BLaER1 (cell line): ENCODE data around the gene PTPN22.
"Not testable (repeated sequence)": the region's sequence is repeated elsewhere in the genome, so short reads cannot be mapped to it uniquely, and the experiment has no call there.

Experiments
- H3K27ac ChIP-seq: shearing (Covaris generic); formaldehyde crosslinking; 2 replicates; pipeline ENCODE4 v1.8.1; 2022
- H3K27me3 ChIP-seq: shearing (Covaris generic); formaldehyde crosslinking; 2 replicates; pipeline ENCODE4 v1.8.1; 2022
- H3K36me3 ChIP-seq: shearing (Covaris generic); formaldehyde crosslinking; 2 replicates; pipeline ENCODE4 v1.8.1; 2022
- H3K4me1 ChIP-seq: shearing (Covaris generic); formaldehyde crosslinking; 2 replicates; pipeline ENCODE4 v1.8.1; 2022
- H3K4me2 ChIP-seq: shearing (Covaris generic); formaldehyde crosslinking; 2 replicates; pipeline ENCODE4 v1.8.1; 2022
- H3K4me3 ChIP-seq: shearing (Covaris generic); formaldehyde crosslinking; 2 replicates; pipeline ENCODE4 v1.8.1; 2022
- H3K9ac ChIP-seq: shearing (Covaris generic); formaldehyde crosslinking; 2 replicates; pipeline ENCODE4 v1.8.1; 2022
- H3K9me3 ChIP-seq: shearing (Covaris generic); formaldehyde crosslinking; 2 replicates; pipeline ENCODE4 v1.8.1; 2022
- H4K20me1 ChIP-seq: shearing (Covaris generic); formaldehyde crosslinking; 2 replicates; pipeline ENCODE4 v1.8.1; 2022
- Cebpa-rat ChIP-seq: shearing (Covaris generic); IDR thresholded peaks from 2 replicates; pipeline ENCODE4 v1.8.1; 2022

The PTPN22 gene

GRCh38 chr1:113854234-113854633, 17.3 kb downstream of the PTPN22 start:
- no peak overlapping the region for H3K4me3 ChIP-seq
- H3K27ac ChIP-seq = no peak overlapping the region
- H3K9ac ChIP-seq = no peak overlapping the region
- H3K4me2 ChIP-seq = no peak overlapping the region
- no peaks in the 10 kb centered on the region for H3K36me3 ChIP-seq
- peaks cover 15% of the 10 kb centered on the region for H3K4me1 ChIP-seq
- H3K9me3 ChIP-seq = no peaks in the 10 kb centered on the region
- H4K20me1 ChIP-seq = no peaks in the 10 kb centered on the region
- H3K27me3 ChIP-seq = no peaks in the 10 kb centered on the region
- TF ChIP-seq Cebpa-rat = no peak

- H3K4me3 ChIP-seq, H3K9me3 ChIP-seq: not testable (repeated sequence)
These were observed 18.8 kb downstream of the PTPN22 start for GRCh38 chr1:113852694-113853093.

GRCh38 chr1:113850127-113850796, 21.2 kb downstream of the PTPN22 start:
- peak overlapping the region; percentile 9; the same call in 1 of the 2 replicates for H3K27ac ChIP-seq
- peaks cover 9% of the 10 kb centered on the region for H3K4me1 ChIP-seq
- H3K9me3 ChIP-seq = peaks cover 13% of the 10 kb centered on the region; the same call in 1 of the 2 replicates
- no peaks in the 10 kb centered on the region for H3K27me3 ChIP-seq
- no peaks in the 10 kb centered on the region for H4K20me1 ChIP-seq
- H3K4me3 ChIP-seq = no peak overlapping the region
- no peak overlapping the region for H3K4me2 ChIP-seq
- no peak overlapping the region for H3K9ac ChIP-seq
- H3K36me3 ChIP-seq = no peaks in the 10 kb centered on the region
- no peak for TF ChIP-seq Cebpa-rat

More at GRCh38 chr1:113852694-113853093, 18.8 kb downstream of the PTPN22 start:
- H3K4me1 ChIP-seq, H3K27me3 ChIP-seq, H3K4me2 ChIP-seq, H3K27ac ChIP-seq, H3K9ac ChIP-seq, H4K20me1 ChIP-seq, H3K36me3 ChIP-seq: not testable (repeated sequence)

- TF ChIP-seq Cebpa-rat = no peak
- H4K20me1 ChIP-seq = no peaks in the 10 kb centered on the region
- no peak overlapping the region for H3K27ac ChIP-seq
- H3K4me2 ChIP-seq = no peak overlapping the region
- no peaks in the 10 kb centered on the region for H3K27me3 ChIP-seq
- peaks cover 13% of the 10 kb centered on the region; the same call in 1 of the 2 replicates for H3K9me3 ChIP-seq
- H3K36me3 ChIP-seq = no peaks in the 10 kb centered on the region
- peaks cover 9% of the 10 kb centered on the region for H3K4me1 ChIP-seq
- no peak overlapping the region for H3K4me3 ChIP-seq
- H3K9ac ChIP-seq = no peak overlapping the region
These were observed 22.4 kb downstream of the PTPN22 start for GRCh38 chr1:113849072-113849471.

GRCh38 chr1:113846391-113847035, 25.0 kb downstream of the PTPN22 start:
- peaks cover 9% of the 10 kb centered on the region for H3K4me1 ChIP-seq
- H4K20me1 ChIP-seq = no peaks in the 10 kb centered on the region
- H3K4me2 ChIP-seq = no peak overlapping the region
- no peak overlapping the region for H3K27ac ChIP-seq
- peaks cover 20% of the 10 kb centered on the region for H3K9me3 ChIP-seq
- no peak for TF ChIP-seq Cebpa-rat
- no peaks in the 10 kb centered on the region for H3K27me3 ChIP-seq
- 0 out of 2 replicates have a peak, but pooled peaks cover 6% of the 10 kb centered on the region for H3K36me3 ChIP-seq
- no peak overlapping the region for H3K4me3 ChIP-seq
- H3K9ac ChIP-seq = no peak overlapping the region

- 0 out of 2 replicates have a peak, but pooled peaks cover under 1% of the 10 kb centered on the region for H3K36me3 ChIP-seq
- H3K4me1 ChIP-seq = no peaks in the 10 kb centered on the region
- no peak overlapping the region for H3K4me3 ChIP-seq
- no peaks in the 10 kb centered on the region for H3K27me3 ChIP-seq
- TF ChIP-seq Cebpa-rat = no peak
- H3K9me3 ChIP-seq = 0 out of 2 replicates have a peak, but pooled peaks cover 1% of the 10 kb centered on the region
- H4K20me1 ChIP-seq = no peaks in the 10 kb centered on the region
- no peak overlapping the region for H3K9ac ChIP-seq
- no peak overlapping the region for H3K4me2 ChIP-seq
- H3K27ac ChIP-seq = no peak overlapping the region
These were observed 35.0 kb downstream of the PTPN22 start for GRCh38 chr1:113836534-113836933.

- no peaks in the 10 kb centered on the region for H3K36me3 ChIP-seq
- H3K4me1 ChIP-seq = no peaks in the 10 kb centered on the region
- no peak overlapping the region for H3K9ac ChIP-seq
- H4K20me1 ChIP-seq = no peaks in the 10 kb centered on the region
- H3K4me3 ChIP-seq = no peak overlapping the region
- H3K27ac ChIP-seq = no peak overlapping the region
- TF ChIP-seq Cebpa-rat = no peak
- H3K9me3 ChIP-seq = no peaks in the 10 kb centered on the region
- no peaks in the 10 kb centered on the region for H3K27me3 ChIP-seq
- H3K4me2 ChIP-seq = no peak overlapping the region
These were observed 35.7 kb downstream of the PTPN22 start for GRCh38 chr1:113835686-113836290.

GRCh38 chr1:113834716-113835115, 36.8 kb downstream of the PTPN22 start:
- no peaks in the 10 kb centered on the region for H4K20me1 ChIP-seq
- H3K27me3 ChIP-seq = no peaks in the 10 kb centered on the region
- no peak for TF ChIP-seq Cebpa-rat
- H3K4me3 ChIP-seq = no peak overlapping the region
- no peaks in the 10 kb centered on the region for H3K4me1 ChIP-seq
- H3K4me2 ChIP-seq = no peak overlapping the region
- no peak overlapping the region for H3K27ac ChIP-seq
- H3K9me3 ChIP-seq = no peaks in the 10 kb centered on the region
- H3K36me3 ChIP-seq = no peaks in the 10 kb centered on the region
- H3K9ac ChIP-seq = no peak overlapping the region

GRCh38 chr1:113830039-113830438, 41.5 kb downstream of the PTPN22 start:
- Histone ChIP-seq H3K4me1 (no peaks in the 10 kb centered on the region), H3K27ac (no peak overlapping the region), H3K36me3 (no peaks in the 10 kb centered on the region), H3K27me3 (no peaks in the 10 kb centered on the region), H3K9ac (no peak overlapping the region), H3K4me3 (no peak overlapping the region), H3K9me3 (no peaks in the 10 kb centered on the region), H3K4me2 (no peak overlapping the region), H4K20me1 (no peaks in the 10 kb centered on the region)
- TF ChIP-seq Cebpa-rat = no peak

- Histone ChIP-seq H4K20me1 (no peaks in the 10 kb centered on the region), H3K9ac (no peak overlapping the region), H3K27ac (no peak overlapping the region), H3K36me3 (no peaks in the 10 kb centered on the region), H3K4me3 (no peak overlapping the region), H3K4me2 (no peak overlapping the region), H3K4me1 (no peaks in the 10 kb centered on the region), H3K9me3 (no peaks in the 10 kb centered on the region), H3K27me3 (no peaks in the 10 kb centered on the region)
- TF ChIP-seq Cebpa-rat = no peak
These were observed 49.6 kb downstream of the PTPN22 start for GRCh38 chr1:113821916-113822315.
